WI38 (cell line): ENCODE measurements around the gene SLC27A3.

Source experiments
- H3K4me3 ChIP-seq: 2 replicates; pipeline ENCODE4 v1.5.1; 2011; ENCODE audit warnings: low read depth, mild to moderate bottlenecking, control low read depth, low read length
- TF ChIP-seq, protein P1 (sequence below): IDR thresholded peaks from 2 replicates; pipeline ENCODE4 v1.5.1; 2012; ENCODE audit warnings: low read depth, mild to moderate bottlenecking, control low read depth, low read length

Gene SLC27A3

DNA sequence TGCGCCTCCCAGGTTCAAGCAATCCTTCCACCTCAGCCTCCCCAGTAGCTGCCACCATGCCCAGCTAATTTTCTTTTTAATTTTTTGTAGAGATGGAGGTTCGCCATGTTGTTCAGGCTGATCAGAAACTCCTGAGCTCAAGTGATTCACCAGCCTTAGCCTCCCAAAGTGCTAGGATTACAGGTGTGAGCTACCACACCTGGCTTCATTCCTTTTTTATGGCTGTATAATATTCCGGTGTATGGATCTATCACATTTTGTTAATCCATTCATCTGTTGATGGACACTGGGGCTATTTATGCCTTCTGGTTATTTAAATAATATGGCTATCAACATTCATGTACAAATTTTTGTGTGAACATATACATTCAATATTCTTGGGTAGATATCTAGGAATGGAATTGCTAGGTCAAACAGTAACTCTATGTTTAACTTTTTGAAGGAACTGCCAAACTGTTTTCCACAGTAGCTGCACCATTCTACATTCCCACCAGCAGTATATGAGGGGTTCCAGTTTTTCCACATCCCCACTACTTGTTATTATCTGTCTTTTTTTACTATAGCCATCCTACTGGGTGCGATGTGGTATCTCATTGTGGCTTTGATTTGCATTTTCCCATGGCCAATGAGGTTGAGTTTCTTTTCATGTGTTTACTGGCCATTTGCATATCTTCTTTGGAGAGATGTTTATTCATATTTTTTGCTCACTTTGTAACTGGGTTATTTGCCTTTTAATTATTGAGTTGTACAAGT, 11.0 kb downstream of the SLC27A3 start:
- no peak overlapping the region for H3K4me3 ChIP-seq
- TF ChIP-seq, protein P1, sequence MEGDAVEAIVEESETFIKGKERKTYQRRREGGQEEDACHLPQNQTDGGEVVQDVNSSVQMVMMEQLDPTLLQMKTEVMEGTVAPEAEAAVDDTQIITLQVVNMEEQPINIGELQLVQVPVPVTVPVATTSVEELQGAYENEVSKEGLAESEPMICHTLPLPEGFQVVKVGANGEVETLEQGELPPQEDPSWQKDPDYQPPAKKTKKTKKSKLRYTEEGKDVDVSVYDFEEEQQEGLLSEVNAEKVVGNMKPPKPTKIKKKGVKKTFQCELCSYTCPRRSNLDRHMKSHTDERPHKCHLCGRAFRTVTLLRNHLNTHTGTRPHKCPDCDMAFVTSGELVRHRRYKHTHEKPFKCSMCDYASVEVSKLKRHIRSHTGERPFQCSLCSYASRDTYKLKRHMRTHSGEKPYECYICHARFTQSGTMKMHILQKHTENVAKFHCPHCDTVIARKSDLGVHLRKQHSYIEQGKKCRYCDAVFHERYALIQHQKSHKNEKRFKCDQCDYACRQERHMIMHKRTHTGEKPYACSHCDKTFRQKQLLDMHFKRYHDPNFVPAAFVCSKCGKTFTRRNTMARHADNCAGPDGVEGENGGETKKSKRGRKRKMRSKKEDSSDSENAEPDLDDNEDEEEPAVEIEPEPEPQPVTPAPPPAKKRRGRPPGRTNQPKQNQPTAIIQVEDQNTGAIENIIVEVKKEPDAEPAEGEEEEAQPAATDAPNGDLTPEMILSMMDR: no peak

DNA sequence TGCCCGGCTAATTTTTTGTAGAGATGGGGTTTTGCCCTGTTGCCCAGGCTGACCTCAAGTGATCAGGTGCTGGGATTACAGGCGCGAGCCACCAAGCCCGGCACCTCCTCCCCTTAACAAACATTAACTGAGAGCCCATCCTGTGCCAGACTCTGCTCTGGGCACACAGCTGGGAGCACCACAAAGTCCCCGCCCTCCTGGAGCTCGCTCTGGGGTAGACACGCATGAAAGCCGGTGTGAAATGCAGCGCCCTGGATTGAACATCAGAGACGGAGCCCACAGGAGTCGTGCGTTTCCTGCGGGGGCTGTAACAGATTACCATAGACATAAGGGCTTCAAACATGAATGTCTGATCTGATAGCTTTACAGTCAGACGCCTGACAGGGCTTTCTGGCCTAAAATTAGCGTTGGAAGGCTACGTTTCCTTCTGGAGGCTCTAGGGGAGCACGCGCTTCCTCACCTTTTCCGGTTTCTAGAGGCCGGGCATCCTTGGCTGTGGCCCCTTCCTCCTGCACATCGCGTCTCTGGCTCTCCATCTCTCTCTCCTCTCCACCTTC, 14.3 kb downstream of the SLC27A3 start:
- TF ChIP-seq, protein P1: no peak
- peak overlapping the region; percentile 53 for H3K4me3 ChIP-seq

GRCh38 chr1:153790313-153790965, 15.2 kb downstream of the SLC27A3 start:
- TF ChIP-seq, protein P1: no peak
- peak overlapping the region; percentile 53 for H3K4me3 ChIP-seq

DNA sequence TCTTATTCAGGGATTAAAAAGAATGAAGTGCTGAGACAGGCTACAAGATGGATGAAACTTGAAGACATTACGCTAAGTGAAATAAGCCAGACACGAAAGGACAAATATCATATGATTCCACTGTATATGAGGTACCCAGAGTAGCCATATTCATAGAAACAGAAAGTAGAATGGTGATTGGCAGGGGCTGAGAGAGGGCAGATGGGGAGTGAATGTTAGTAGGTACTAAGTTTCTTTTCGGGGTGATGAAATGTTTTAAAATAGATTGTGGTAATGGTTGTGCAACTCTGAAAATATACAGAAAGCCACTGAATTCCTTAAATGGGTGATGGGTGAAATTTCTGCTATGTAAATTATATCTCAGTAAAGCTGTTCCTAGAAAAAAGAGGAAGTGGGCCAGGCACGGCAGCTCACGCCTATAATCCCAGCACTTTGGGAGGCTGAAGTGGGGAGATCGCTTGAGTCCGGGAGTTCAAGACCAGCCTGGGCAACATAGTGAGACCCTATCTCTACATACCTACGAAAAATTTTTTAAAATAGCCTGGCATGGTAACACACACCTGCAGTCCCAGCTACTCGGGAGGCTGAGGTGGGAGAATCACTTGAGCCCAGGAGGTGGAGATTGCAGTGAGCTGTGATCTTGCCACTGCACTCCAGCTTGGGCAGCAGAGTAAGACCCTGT, 15.9 kb downstream of the SLC27A3 start:
- TF ChIP-seq, protein P1: no peak
- H3K4me3 ChIP-seq: peak overlapping the region; percentile 53

GRCh38 chr1:153791648-153792253, 16.5 kb downstream of the SLC27A3 start:
- TF ChIP-seq, protein P1: no peak
- H3K4me3 ChIP-seq: peak overlapping the region; percentile 40

GRCh38 chr1:153792631-153793041, 17.4 kb downstream of the SLC27A3 start:
- TF ChIP-seq, protein P1: no peak
- no peak overlapping the region for H3K4me3 ChIP-seq
